Thyroid gland (tissue), 4 donors: ENCODE measurements around the gene P2RX1.

ENCODE experiments used
- POLR2A ChIP-seq, 2 donors: fragments of 450-650 bp; IDR thresholded peaks; one replicate each; pipeline ENCODE4 v1.6.1; 2017; ENCODE audit warnings: antibody characterized with exemption in 2 of 2, mild to moderate bottlenecking in 2 of 2, moderate library complexity in 1 of 2
- TF ChIP-seq, protein P1 (sequence below), 6 experiments: fragments of 200-600 bp in 3 of 6; fragments of 450-650 bp in 3 of 6; sonication (generic) in 3 of 6; IDR thresholded peaks; one replicate each; pipeline ENCODE4 v1.5.1; 2016 to 2019; ENCODE audit warnings: antibody characterized with exemption in 6 of 6, mild to moderate bottlenecking in 2 of 6, inconsistent platforms in 1 of 6, moderate library complexity in 1 of 6

DNA sequence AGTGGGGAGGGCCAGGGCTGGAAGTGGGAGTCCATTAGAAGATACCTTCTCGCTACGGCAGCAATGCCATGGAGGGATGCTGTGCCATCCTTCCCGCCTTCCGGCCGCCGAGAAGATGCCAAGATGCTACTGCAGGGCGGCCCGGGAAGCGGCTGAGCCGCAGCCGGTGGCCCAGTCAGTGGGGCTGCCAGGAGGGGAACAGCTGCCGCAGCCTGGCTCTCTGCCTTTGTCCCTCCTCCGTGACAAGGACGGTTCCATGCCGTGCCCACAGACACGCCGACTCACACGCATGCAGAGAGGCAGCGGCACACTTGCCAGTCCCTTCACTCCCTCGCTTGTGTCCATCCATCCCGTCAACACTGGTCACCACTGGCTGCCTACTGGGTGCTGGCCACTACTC, 50.0 kb downstream of the P2RX1 start:
- TF ChIP-seq, protein P1, sequence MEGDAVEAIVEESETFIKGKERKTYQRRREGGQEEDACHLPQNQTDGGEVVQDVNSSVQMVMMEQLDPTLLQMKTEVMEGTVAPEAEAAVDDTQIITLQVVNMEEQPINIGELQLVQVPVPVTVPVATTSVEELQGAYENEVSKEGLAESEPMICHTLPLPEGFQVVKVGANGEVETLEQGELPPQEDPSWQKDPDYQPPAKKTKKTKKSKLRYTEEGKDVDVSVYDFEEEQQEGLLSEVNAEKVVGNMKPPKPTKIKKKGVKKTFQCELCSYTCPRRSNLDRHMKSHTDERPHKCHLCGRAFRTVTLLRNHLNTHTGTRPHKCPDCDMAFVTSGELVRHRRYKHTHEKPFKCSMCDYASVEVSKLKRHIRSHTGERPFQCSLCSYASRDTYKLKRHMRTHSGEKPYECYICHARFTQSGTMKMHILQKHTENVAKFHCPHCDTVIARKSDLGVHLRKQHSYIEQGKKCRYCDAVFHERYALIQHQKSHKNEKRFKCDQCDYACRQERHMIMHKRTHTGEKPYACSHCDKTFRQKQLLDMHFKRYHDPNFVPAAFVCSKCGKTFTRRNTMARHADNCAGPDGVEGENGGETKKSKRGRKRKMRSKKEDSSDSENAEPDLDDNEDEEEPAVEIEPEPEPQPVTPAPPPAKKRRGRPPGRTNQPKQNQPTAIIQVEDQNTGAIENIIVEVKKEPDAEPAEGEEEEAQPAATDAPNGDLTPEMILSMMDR (IDR thresholded peaks at IDR 0.05), result no peak
- TF ChIP-seq POLR2A (IDR thresholded peaks at IDR 0.05), result no peak
